K562 (cell line): Measurements from ENCODE around the gene TAS2R9. TPM values are rescaled to one million over a fixed set of nuclear protein-coding genes. Genes with fewer than 3 reads are reported as not detected.

Source experiments
- ATAC-seq: fragments of 200-7000 bp; cut with Tn5 transposase; 3 replicates; pipeline ENCODE4 v1.9.1; 2020; ENCODE audit warnings: moderate library complexity
- BruUV-seq: library from RNA; stranded (reverse); fragments of 400-500 nt; replicated peaks from 2 replicates; lab custom pipeline; 2021; lab: Mats Ljungman, UMichigan
- CTCF ChIA-PET: fragments of 300-600 bp; formaldehyde crosslinking; extraction: SDS; loops from one replicate; lab custom pipeline; 2021; ENCODE audit warnings: low intra/inter-chr PET ratio; lab: Yijun Ruan, JAX
- POLR2A ChIA-PET: fragments of 300-600, 350-650 bp; sonication (Branson Sonifier 250); formaldehyde crosslinking; extraction: SDS; loops from one replicate; lab custom pipeline; 2021; ENCODE audit warnings: antibody characterized with exemption, inconsistent platforms; lab: Yijun Ruan, JAX
- DNase-seq, 4 experiments: peaks; one replicate each; pipeline versions ENCODE4 v3.0.0 to v3.0.0-alpha.2; 2011 to 2018; ENCODE audit warnings: low spot score in 3 of 4, mixed read lengths in 3 of 4; ENCODE audit errors: extremely low read depth in 1 of 4
- FAIRE-seq: peaks from 2 replicates; lab custom pipeline; 2011; peaks lifted over from hg19 to GRCh38; lab: Jason Lieb, UNC
- H2AFZ ChIP-seq: 2 replicates; pipeline ENCODE4 v1.6.0; 2011; ENCODE audit warnings: low read depth, low read length, control low read depth, inconsistent platforms
- H3K27ac ChIP-seq: fragments of 200-600 bp; 3 replicates; pipeline ENCODE4 v1.8.0; 2011; ENCODE audit warnings: low read depth, mild to moderate bottlenecking, control low read depth, inconsistent platforms, low read length, moderate library complexity, mixed read lengths; ENCODE audit errors: extremely low read depth
- H3K27me3 ChIP-seq, 2 experiments: fragments of 300-600 bp in 1 of 2; 2 replicates in 1 of 2; 3 replicates in 1 of 2; pipeline versions ENCODE4 v1.6.0 to v1.8.0; 2011; ENCODE audit warnings: inconsistent platforms in 2 of 2, low read length in 2 of 2, mild to moderate bottlenecking in 1 of 2, mixed read lengths in 1 of 2, moderate library complexity in 1 of 2; ENCODE audit not compliant: control insufficient read depth in 2 of 2, insufficient read depth in 2 of 2
- H3K36me3 ChIP-seq: fragments of 300-600 bp; 3 replicates; pipeline ENCODE4 v1.8.0; 2011; ENCODE audit warnings: mild to moderate bottlenecking, low read length, inconsistent platforms; ENCODE audit not compliant: control insufficient read depth, insufficient read depth
- H3K4me1 ChIP-seq, 2 experiments: fragments of 200-600 bp in 1 of 2; replicated peaks in 1 of 2; 2 replicates in 1 of 2; 3 replicates in 1 of 2; pipeline versions ENCODE4 v1.5.1 to v1.8.0; 2011; ENCODE audit warnings: inconsistent platforms in 2 of 2, low read length in 2 of 2, mild to moderate bottlenecking in 1 of 2, mixed read lengths in 1 of 2, moderate library complexity in 1 of 2; ENCODE audit not compliant: control insufficient read depth in 2 of 2, insufficient read depth in 2 of 2
- H3K4me2 ChIP-seq: 2 replicates; pipeline ENCODE4 v1.6.1; 2011; ENCODE audit warnings: low read length, control low read depth, inconsistent platforms, mixed read lengths; ENCODE audit not compliant: insufficient read depth
- H3K4me3 ChIP-seq: fragments of 200-600 bp; sonication (generic), shearing (Covaris generic); 2 replicates; pipeline ENCODE4 v1.5.1; 2016; ENCODE audit warnings: control low read depth, inconsistent platforms
- H3K79me2 ChIP-seq: fragments of 200-600 bp; 3 replicates; pipeline ENCODE4 v1.8.0; 2011; ENCODE audit warnings: low read length, inconsistent platforms; ENCODE audit not compliant: control insufficient read depth, insufficient read depth
- H3K9ac ChIP-seq, 2 experiments: 2 replicates each; pipeline versions ENCODE4 v1.6.0 to v1.6.1; 2011; ENCODE audit warnings: low read depth in 2 of 2, low read length in 2 of 2, control low read depth in 1 of 2, inconsistent platforms in 1 of 2, mild to moderate bottlenecking in 1 of 2, mixed read lengths in 1 of 2; ENCODE audit not compliant: insufficient read depth in 1 of 2
- H3K9me1 ChIP-seq: one replicate; pipeline ENCODE4 v1.6.0; 2011; ENCODE audit warnings: inconsistent platforms, mild to moderate bottlenecking, low read length, moderate library complexity; ENCODE audit not compliant: control insufficient read depth, insufficient read depth
- H3K9me3 ChIP-seq: replicated peaks from 2 replicates; pipeline ENCODE4 v1.5.1; 2011; ENCODE audit warnings: low read depth, low read length, inconsistent platforms; ENCODE audit not compliant: control insufficient read depth, insufficient read depth
- H4K20me1 ChIP-seq: replicated peaks from 2 replicates; pipeline ENCODE4 v1.6.1; 2011; ENCODE audit warnings: low read length, inconsistent platforms, mixed read lengths; ENCODE audit not compliant: control insufficient read depth, insufficient read depth
- ARNT ChIP-seq, 2 experiments: fragments of 450-650 bp; IDR thresholded peaks; 2 replicates each; pipeline ENCODE4 v1.6.1; 2016; ENCODE audit warnings: mild to moderate bottlenecking in 1 of 2
- CHD7 ChIP-seq: fragments of 200-600 bp; sonication (generic); IDR thresholded peaks from one replicate; pipeline ENCODE4 v1.6.1; 2012; ENCODE audit warnings: mild to moderate bottlenecking, low read depth, low read length, inconsistent platforms
- ELF2 ChIP-seq: fragments of 250-450 bp; sonication (Bioruptor Pico); IDR thresholded peaks from 2 replicates; pipeline ENCODE4 v1.5.0; 2021; ENCODE audit warnings: mild to moderate bottlenecking
- FOXK1 ChIP-seq: sonication (generic); formaldehyde crosslinking; IDR thresholded peaks from 2 replicates; pipeline ENCODE4 v1.8.0; 2022; ENCODE audit warnings: missing genetic modification reagents, mild to moderate bottlenecking, borderline replicate concordance
- HDGF ChIP-seq: fragments of 450-650 bp; IDR thresholded peaks from 2 replicates; pipeline ENCODE4 v1.6.1; 2016
- KLF10 ChIP-seq: fragments of 250-450 bp; sonication (Bioruptor Pico); IDR thresholded peaks from 2 replicates; pipeline ENCODE4 v1.6.1; 2021; ENCODE audit warnings: matching md5 sums
- RAD21 ChIP-seq, 2 experiments: fragments of 250-450 bp in 1 of 2; fragments of 450-650 bp in 1 of 2; sonication (Bioruptor Pico) in 1 of 2; formaldehyde crosslinking in 1 of 2; IDR thresholded peaks in 1 of 2; conservative IDR thresholded peaks in 1 of 2; 2 replicates each; pipeline versions ENCODE4 v1.4.0 to v1.8.0; 2020 to 2022; ENCODE audit warnings: mild to moderate bottlenecking in 2 of 2, moderate library complexity in 1 of 2
- ZBTB33 ChIP-seq: sonication (generic); formaldehyde crosslinking; IDR thresholded peaks from 2 replicates; pipeline ENCODE4 v1.8.1; 2023; ENCODE audit warnings: mild to moderate bottlenecking, missing genetic modification reagents
- ZNF197 ChIP-seq: fragments of 200-800 bp; sonication (Bioruptor generic); IDR thresholded peaks from 2 replicates; pipeline ENCODE4 v1.6.1; 2016; ENCODE audit warnings: low read depth, missing genetic modification characterization, missing compliant biosample characterization
- ZNF274 ChIP-seq: IDR thresholded peaks from 2 replicates; pipeline ENCODE4 v1.6.1; 2011; ENCODE audit warnings: low read depth, mild to moderate bottlenecking, low read length, moderate library complexity, borderline replicate concordance
- WGBS: fragments of 100-300 bp; shearing (Covaris generic); methylation state at CpG from one replicate; pipeline ENCODE4 v1.1.6; 2016; ENCODE audit warnings: low coverage, mixed read lengths; ENCODE audit not compliant: insufficient coverage; ENCODE audit errors: missing lambda C conversion rate; 5-methylcytosine and 5-hydroxymethylcytosine counted together
- in situ Hi-C: fragments of 300-500 bp; cut with MboI; formaldehyde crosslinking; loops from 4 replicates; pipeline ENCODE4 v1.15.0; 2018; ENCODE audit warnings: inconsistent platforms, mixed read lengths
- intact Hi-C: fragments of 100-400 bp; cut with micrococcal nuclease; formaldehyde crosslinking; loops from 2 replicates; pipeline ENCODE4 v1.14.2; 2022
- polyA plus RNA-seq, 8 experiments: library from polyadenylated mRNA; depleted of rRNA in 4 of 8; stranded (reverse) in 5 of 8; unstranded in 3 of 8; fragments of >200 nt; fragmentation: Nextera tagmentation in 2 of 8; fragmentation: Illumina TruSeq in 1 of 8; extraction: Ambion mirVana in 2 of 8; extraction: Trizol in 1 of 8; gene quantifications; 2 replicates each; pipeline versions ENCODE4 v1.2.1 to v1.2.3, GENCODE V29; 2011 to 2014; ENCODE audit warnings: inconsistent platforms in 1 of 8, missing spikeins in 1 of 8
- total RNA-seq, 7 experiments: library from RNA; depleted of rRNA in 6 of 7; stranded (reverse); fragments of >200 nt in 6 of 7; fragmentation: Illumina TruSeq in 2 of 7; extraction: Trizol in 2 of 7; gene quantifications; 2 replicates each; pipeline versions ENCODE4 v1.2.1 to v1.2.3, GENCODE V29; 2011 to 2021; ENCODE audit warnings: low replicate concordance in 1 of 7

Gene TAS2R9
- total and polyA plus RNA-seq, 9 of the 15 experiments (the other 6 are each of a cell fraction or from before 2014, with no cell fraction given): not detected

GRCh38 chr12:10851243-10851858 lies 41.4 kb upstream of the TAS2R9 start:
- Histone ChIP-seq H3K9ac (no peak overlapping the region), H3K9me1 (no peaks in the 10 kb centered on the region), H3K4me2 (no peak overlapping the region), H3K4me1 (no peaks in the 10 kb centered on the region), H3K9me3 (no peaks in the 10 kb centered on the region), H2AFZ (no peak overlapping the region), H3K79me2 (no peaks in the 10 kb centered on the region), H3K4me3 (no peak overlapping the region), H3K27ac (no peak overlapping the region), H3K36me3 (no peaks in the 10 kb centered on the region), H3K27me3 (no peaks in the 10 kb centered on the region), H4K20me1 (no peaks in the 10 kb centered on the region)
- in situ Hi-C loops: no loop called here
- ChIA-PET CTCF (no interaction called here), POLR2A (no interaction called here)
- intact Hi-C loops: no loop called here
- FAIRE-seq: no peak
- no TSS peak for BruUV-seq
- DNase-seq: no peak
- no peak for ATAC-seq
- WGBS: 69% methylated on average over 4 of the region's 4 CpGs
- TF ChIP-seq HDGF (no peak), CHD7 (no peak), FOXK1 (CRISPR knock-in tag) (no peak), ZNF274 (no peak), KLF10 (no peak), ZBTB33 (CRISPR knock-in tag) (no peak), ARNT (IDR thresholded peaks at IDR 0.05) (no peak), RAD21 (CRISPR knock-in tag; conservative IDR thresholded peaks at IDR 0.05 in 1 of 2, IDR thresholded peaks at IDR 0.05 in 1 of 2) (no peak), ELF2 (CRISPR knock-in tag) (no peak), ZNF197 (no peak)
